HG02943 (cell line): Measurements from ENCODE around the gene INTS3.
"Not testable (repeated sequence)": the region's sequence is repeated elsewhere in the genome, so short reads cannot be mapped to it uniquely, and the experiment has no call there.

Experiments
- ATAC-seq: cut with Tn5 transposase; IDR thresholded peaks from one replicate; pipeline ENCODE4 v1.9.1; 2021; ENCODE audit warnings: mild to moderate bottlenecking, low read depth, moderate library complexity; ENCODE audit not compliant: unreplicated experiment

INTS3 gene

DNA sequence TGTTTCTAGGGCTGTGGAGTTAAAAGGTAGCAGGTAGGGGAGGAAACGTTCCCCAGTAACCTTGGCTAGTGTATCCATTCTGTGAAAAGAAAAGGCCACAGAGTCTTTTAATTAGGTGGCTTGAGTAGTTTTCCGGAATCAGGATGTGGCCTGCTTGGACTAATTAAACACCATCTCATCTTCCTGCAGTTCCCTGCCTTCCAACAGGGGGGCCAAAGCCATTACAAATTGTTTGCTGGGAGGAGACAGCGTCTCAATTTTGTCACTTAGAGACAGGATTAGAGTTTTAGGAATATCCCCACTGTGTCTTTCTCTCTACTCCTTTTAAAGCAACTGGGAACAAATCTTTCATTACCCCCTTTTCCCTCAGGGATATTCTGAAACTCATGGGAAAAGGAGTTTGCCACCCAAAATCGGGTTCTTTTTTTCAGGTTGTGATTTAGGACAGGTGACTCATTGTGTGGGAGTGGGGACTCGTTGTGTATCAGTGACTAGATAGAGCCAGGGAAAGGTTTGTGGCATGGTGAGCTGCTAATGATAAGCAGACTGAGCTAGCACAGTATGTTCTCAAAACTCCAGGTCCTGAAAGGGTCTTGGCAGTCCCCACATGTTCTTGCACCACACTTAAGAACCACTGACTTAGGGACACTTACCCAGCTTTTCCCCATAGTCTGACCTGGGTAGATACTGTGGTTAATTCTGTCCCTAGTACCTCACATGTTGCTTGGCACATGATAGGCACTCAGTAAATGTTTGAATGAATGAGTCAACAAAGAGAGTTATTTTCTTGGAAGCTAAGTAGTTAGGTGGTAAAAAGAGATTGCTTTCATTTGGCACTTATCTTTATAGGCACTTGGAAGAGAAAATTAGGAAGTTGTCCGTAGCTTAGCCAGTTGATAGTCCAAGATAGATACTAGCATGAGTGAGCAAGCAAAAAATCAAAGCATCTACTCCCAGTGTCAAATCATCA, 22.5 kb downstream of the INTS3 start:
- no peak for ATAC-seq

DNA sequence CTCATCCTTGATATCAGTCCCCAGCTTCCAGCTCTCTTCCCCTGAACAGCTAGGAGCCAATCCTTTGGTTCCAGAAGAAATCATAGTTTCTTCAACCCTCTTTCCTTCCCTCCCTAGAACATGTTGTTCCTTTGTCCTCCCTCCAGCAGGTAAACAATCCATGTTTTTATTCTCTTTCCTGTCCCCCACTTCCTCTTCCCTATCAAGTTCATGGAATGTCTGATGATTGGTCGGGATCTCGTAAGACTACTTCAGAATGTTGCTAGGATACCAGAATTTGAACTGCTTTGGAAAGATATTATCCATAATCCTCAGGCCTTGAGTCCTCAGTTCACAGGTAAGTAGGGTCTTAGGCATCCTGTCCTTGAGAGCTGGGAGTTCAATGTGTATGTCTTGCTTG, 24.2 kb downstream of the INTS3 start:
- ATAC-seq, result no peak

- no peak for ATAC-seq
Observed at GRCh38 chr1:153752571-153753195, 24.8 kb downstream of the INTS3 start.

DNA sequence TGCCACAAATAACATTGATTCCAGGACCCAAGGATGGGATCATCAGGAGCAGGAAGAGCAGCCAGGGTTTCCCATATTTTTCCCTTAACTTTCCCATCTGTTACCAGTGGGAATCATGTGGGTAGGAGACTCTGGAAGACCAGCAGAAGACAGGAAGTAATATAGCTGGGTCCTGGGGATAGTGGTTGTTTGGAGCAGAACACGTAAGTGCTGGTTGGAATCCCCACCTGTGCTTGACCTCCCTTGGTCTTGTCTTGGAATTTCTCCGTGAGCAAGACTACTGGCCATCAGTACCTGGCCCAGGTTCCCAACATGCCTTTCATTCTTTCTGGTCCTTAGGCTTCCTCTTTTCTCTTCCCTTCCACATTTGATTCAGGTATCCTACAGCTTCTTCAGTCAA, 26.4 kb downstream of the INTS3 start:
- no peak for ATAC-seq

DNA sequence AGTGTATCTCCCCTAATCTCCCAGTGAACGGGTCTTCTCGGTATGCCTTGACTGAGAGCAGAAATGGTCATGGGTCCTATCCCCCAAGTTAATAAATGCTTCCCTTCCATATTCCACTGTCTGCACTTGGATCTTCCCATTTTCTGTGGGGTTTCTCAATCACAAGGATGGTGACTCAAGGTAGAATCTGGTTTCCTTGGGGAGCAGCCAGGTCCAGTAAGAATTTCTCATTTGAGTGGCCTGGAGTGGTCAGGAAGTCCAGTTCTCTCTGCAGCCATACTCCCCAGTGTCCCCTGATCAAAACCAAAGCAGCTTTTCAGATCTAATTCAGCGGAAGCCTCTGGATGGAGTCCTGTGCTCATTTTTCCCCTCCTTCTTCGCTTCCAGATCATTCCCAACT, 32.6 kb downstream of the INTS3 start:
- no peak for ATAC-seq

DNA sequence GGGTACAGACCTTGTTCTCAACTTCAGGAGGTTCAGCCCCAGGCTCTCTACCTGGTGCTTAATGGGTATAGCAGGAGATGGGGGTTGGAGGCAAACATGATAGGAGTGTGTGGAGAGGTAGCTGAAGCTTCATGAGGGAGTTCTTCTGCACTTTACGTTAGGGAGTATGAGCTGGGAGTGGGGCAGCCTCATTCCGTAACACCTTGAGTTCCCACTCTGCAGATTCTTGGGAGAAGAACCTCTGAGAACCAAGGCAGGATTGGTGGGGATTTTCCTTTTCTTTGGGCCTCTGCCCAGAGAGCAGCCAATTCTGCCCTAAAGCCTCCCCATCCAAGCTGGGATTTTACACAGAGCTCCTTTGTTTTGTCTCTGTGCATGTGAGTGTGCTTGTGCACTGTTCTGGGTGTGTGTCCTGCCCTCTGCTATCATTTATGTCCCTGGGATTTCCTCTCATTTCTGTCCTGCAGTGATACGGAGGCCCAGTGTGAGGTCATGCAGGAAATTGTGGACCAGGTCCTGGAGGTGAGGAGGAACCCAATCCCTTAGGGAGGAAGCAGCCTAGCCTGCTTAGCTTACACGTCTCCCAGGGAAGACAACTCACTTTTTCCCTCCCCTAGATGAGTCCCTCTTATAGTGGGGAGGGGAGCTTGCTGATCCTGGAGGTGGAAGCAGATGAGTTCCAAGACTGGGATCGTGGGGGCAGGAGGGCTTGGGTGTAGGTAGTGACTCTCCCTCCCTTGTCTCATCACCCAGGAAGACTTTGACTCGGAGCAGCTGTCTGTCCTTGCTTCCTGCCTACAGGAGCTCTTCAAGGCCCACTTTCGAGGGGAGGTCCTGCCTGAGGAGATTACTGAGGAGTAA, 35.7 kb downstream of the INTS3 start:
- ATAC-seq, result no peak

GRCh38 chr1:153764310-153764709, 36.5 kb downstream of the INTS3 start:
- no peak for ATAC-seq

GRCh38 chr1:153766663-153767062, 38.8 kb downstream of the INTS3 start:
- ATAC-seq, result not testable (repeated sequence)

DNA sequence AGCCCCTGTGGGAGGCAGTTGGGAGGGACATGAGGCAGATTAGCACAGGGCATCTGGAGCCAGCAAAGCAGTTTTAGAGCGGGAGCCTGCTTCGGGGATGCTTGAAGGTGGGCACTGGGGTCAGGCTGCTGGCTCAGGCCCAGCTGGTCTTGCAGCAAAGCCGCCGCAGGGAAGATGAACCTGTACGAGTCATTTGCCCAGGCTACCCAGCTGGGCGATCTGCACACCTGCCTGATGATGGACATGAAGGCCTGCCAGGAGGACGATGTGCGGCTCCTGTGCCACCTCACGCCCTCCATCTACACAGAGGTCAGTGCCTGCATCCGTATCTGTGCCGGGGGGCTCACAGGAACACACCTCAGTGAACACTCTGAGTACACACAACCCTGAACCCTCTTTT, 39.7 kb downstream of the INTS3 start:
- no peak for ATAC-seq

GRCh38 chr1:153768316-153769181, 40.7 kb downstream of the INTS3 start:
- ATAC-seq, result no peak

DNA sequence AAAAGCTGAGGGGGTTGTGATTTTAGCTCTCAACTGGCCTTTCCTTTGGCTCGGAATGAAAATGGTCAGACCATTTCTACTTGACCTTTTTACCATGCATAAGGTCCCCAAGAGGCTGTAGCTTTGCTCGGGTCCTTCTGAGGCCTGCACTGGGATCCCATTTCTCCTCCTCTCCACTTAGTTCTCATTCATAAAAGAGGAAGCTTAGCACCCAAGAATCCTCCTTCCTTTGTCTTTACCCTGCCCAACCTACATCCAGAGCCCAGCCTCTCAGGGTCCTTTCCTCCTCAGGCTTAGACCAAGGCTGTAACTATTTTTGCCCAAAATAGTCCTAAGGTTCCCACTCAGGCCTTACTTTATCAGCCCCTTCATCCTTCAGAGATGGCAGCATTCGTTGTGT, 41.4 kb downstream of the INTS3 start:
- ATAC-seq, result no peak

DNA sequence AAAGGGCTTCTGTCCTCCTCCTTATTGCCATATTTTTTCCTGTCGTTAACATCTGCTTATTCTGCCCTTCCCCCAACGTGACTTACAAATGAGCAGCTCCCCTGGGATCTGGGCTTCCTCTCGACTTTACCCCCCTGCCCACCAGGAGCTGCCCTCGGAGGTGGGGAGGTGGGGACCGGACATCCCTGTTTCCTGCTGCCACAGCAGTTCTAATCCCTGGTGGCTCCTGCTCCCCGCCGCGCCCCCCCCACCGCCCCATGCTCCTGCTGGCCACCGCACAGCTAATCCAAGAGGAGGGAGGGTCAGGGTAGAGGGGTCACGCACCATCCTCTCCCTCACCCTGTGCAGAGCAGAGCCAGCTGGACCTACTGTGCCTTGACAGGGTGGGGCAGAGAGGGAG, 42.9 kb downstream of the INTS3 start:
- no peak for ATAC-seq

- ATAC-seq, result no peak
Observed at GRCh38 chr1:153771261-153771660, 43.4 kb downstream of the INTS3 start.

DNA sequence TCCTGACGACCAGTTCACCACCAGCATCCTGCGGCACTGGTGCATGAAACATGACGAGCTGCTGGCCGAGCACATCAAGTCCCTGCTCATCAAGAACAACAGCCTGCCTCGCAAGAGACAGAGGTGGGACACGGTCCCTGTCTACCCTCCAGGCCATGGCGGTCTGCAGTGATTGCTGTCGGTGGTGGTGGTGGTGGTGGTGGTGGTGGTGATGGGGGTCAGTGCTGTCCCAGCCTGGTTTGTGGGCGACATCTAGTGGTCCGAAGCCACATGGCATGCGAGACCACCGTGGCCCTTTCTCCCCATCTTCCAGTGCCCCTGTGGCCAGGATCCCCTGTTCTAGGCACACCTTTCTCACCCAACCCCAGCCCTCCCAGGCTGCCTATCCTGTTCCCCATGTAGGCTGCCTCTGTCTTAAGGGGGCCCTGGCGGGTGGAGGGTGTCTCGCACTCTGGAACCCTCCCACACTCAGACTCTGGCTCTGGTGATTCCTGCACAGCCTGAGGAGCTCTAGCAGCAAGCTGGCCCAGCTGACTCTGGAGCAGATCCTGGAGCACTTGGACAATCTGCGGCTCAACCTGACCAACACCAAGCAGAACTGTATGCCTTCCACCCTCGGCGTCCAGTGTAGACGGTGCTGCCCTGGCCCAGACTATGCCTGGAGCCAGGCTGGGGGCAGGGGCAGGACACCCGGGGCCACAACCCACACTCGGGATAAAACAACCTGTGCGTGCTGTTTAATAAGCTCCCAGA, 44.2 kb downstream of the INTS3 start:
- no peak for ATAC-seq

GRCh38 chr1:153773096-153773921, 45.5 kb downstream of the INTS3 start:
- ATAC-seq, result no peak

- no peak for ATAC-seq
Observed at GRCh38 chr1:153774026-153774595, 46.3 kb downstream of the INTS3 start.

GRCh38 chr1:153774780-153775457, 47.1 kb downstream of the INTS3 start, which contains the start of gene SLC27A3:
SLC27A3 (plus strand) TSS chr1:153775407; CDS start chr1:153775498, 91 bp downstream.
- ATAC-seq, result peak; percentile 25
